Endodermal cell (in vitro differentiated cells): ENCODE data around the gene HDAC1. TPM values are rescaled to one million over a fixed set of nuclear protein-coding genes. Genes with fewer than 3 reads are reported as not detected.

Source experiments
- DNase-seq: peaks from one replicate; pipeline ENCODE4 v3.0.0-alpha.2; 2017
- H3K27ac ChIP-seq: 2 replicates; pipeline ENCODE4 v1.5.1; 2013; ENCODE audit warnings: mild to moderate bottlenecking, low read depth, low read length, moderate library complexity
- H3K27me3 ChIP-seq: 2 replicates; pipeline ENCODE4 v1.6.1; 2013; ENCODE audit warnings: mild to moderate bottlenecking, low read length, moderate library complexity; ENCODE audit not compliant: insufficient read depth, control insufficient read depth, poor library complexity, severe bottlenecking
- H3K36me3 ChIP-seq: 2 replicates; pipeline ENCODE4 v1.7.0; 2013; ENCODE audit warnings: mild to moderate bottlenecking, low read length, moderate library complexity; ENCODE audit not compliant: control insufficient read depth, insufficient read depth
- H3K4me1 ChIP-seq: one replicate; pipeline ENCODE4 v1.7.0; 2013; ENCODE audit warnings: low read length; ENCODE audit not compliant: control insufficient read depth, insufficient read depth
- H3K4me3 ChIP-seq: 2 replicates; pipeline ENCODE4 v1.5.1; 2013; ENCODE audit warnings: mild to moderate bottlenecking, low read length, moderate library complexity
- H3K9ac ChIP-seq: 2 replicates; pipeline ENCODE4 v1.6.1; 2013; ENCODE audit warnings: mild to moderate bottlenecking, low read length, moderate library complexity; ENCODE audit not compliant: poor library complexity, severe bottlenecking; ENCODE audit errors: extremely low read depth
- H3K9me3 ChIP-seq: 2 replicates; pipeline ENCODE4 v1.6.1; 2013; ENCODE audit warnings: mild to moderate bottlenecking, low read length, moderate library complexity; ENCODE audit not compliant: control insufficient read depth
- H3K27ac Mint-ChIP-seq: 2 replicates; pipeline ENCODE4 v1.8.0; 2020; ENCODE audit warnings: mixed read lengths
- H3K27me3 Mint-ChIP-seq: 2 replicates; pipeline ENCODE4 v1.8.0; 2021; ENCODE audit warnings: mild to moderate bottlenecking, mixed read lengths; ENCODE audit not compliant: insufficient read depth
- H3K36me3 Mint-ChIP-seq: 2 replicates; pipeline ENCODE4 v1.8.0; 2020; ENCODE audit warnings: low read depth, mixed read lengths
- H3K4me1 Mint-ChIP-seq: 2 replicates; pipeline ENCODE4 v1.8.0; 2020; ENCODE audit warnings: mixed read lengths
- H3K4me3 Mint-ChIP-seq: 2 replicates; pipeline ENCODE4 v1.8.0; 2020; ENCODE audit warnings: mild to moderate bottlenecking, moderate library complexity, mixed read lengths
- H3K9me3 Mint-ChIP-seq: 2 replicates; pipeline ENCODE4 v1.8.0; 2020; ENCODE audit warnings: mild to moderate bottlenecking, mixed read lengths
- WGBS, 2 experiments: methylation state at CpG; one replicate each; pipeline versions ENCODE4 v1.1.5 to v1.1.7; 2013; ENCODE audit warnings: missing lambda C conversion rate in 2 of 2, mixed read lengths in 1 of 2; ENCODE audit not compliant: insufficient coverage in 1 of 2, insufficient read length in 1 of 2; 5-methylcytosine and 5-hydroxymethylcytosine counted together
- total RNA-seq, 2 donors: library from RNA; stranded (reverse); fragmentation: NEBNext Ultra II Directional in 1 of 2; extraction: Animal tissue kit (Norgen Biotek cat#: 25700) in 1 of 2; gene quantifications; 2 replicates in 1 of 2; 3 replicates in 1 of 2; pipeline ENCODE4 v1.2.1, GENCODE V29; 2021
- TF ChIP-seq, protein P1 (sequence below): fragments of 200-600 bp; sonication (generic); conservative IDR thresholded peaks from 2 replicates; pipeline ENCODE4 v1.5.0; 2021; ENCODE audit warnings: antibody characterized with exemption, mild to moderate bottlenecking

HDAC1 gene
- total RNA-seq, 2 donors from 2014 or later: 150 to 160 TPM

DNA sequence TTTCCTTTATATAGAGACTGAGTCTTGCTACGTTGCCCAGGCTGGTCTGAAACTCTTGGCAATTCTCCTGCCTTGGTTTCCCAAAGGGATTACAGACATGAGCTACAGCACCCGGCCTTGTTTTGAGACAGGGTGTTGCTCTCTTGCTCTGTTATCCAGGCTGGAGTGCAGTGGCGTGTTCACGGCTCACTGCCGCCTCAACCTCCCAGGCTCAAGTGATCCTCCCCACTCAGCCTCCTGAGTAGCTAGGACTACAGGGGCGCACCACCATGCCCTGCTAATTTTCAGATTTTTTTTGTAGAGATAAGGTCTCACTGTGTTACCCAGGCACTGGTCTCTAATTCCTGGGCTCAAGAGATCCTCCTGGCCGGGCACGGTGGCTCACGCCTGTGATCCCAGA, 26.0 kb upstream of the HDAC1 start:
- no peak overlapping the region for H3K27ac ChIP-seq
- H3K4me1 Mint-ChIP-seq: no peaks in the 10 kb centered on the region
- no peak for DNase-seq
- H3K9ac ChIP-seq: no peak overlapping the region
- no peak overlapping the region for H3K4me3 ChIP-seq
- H3K27me3 Mint-ChIP-seq: no peaks in the 10 kb centered on the region
- H3K27me3 ChIP-seq: no peaks in the 10 kb centered on the region
- TF ChIP-seq, protein P1, sequence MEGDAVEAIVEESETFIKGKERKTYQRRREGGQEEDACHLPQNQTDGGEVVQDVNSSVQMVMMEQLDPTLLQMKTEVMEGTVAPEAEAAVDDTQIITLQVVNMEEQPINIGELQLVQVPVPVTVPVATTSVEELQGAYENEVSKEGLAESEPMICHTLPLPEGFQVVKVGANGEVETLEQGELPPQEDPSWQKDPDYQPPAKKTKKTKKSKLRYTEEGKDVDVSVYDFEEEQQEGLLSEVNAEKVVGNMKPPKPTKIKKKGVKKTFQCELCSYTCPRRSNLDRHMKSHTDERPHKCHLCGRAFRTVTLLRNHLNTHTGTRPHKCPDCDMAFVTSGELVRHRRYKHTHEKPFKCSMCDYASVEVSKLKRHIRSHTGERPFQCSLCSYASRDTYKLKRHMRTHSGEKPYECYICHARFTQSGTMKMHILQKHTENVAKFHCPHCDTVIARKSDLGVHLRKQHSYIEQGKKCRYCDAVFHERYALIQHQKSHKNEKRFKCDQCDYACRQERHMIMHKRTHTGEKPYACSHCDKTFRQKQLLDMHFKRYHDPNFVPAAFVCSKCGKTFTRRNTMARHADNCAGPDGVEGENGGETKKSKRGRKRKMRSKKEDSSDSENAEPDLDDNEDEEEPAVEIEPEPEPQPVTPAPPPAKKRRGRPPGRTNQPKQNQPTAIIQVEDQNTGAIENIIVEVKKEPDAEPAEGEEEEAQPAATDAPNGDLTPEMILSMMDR: no peak
- no peaks in the 10 kb centered on the region for H3K36me3 ChIP-seq
- no peaks in the 10 kb centered on the region for H3K9me3 ChIP-seq
- no peaks in the 10 kb centered on the region for H3K36me3 Mint-ChIP-seq
- 92 to 96% methylated on average over 6 to 9 of the region's 9 CpGs for WGBS, 2 experiments
- no peak overlapping the region for H3K4me3 Mint-ChIP-seq
- no peaks in the 10 kb centered on the region for H3K4me1 ChIP-seq
- no peak overlapping the region for H3K27ac Mint-ChIP-seq
- H3K9me3 Mint-ChIP-seq: no peaks in the 10 kb centered on the region

GRCh38 chr1:32266921-32267591, 24.8 kb upstream of the HDAC1 start:
- Histone ChIP-seq H3K9me3 (no peaks in the 10 kb centered on the region), H3K27me3 (no peaks in the 10 kb centered on the region), H3K9ac (no peak overlapping the region), H3K27ac (no peak overlapping the region), H3K4me3 (no peak overlapping the region), H3K36me3 (no peaks in the 10 kb centered on the region), H3K4me1 (no peaks in the 10 kb centered on the region)
- Mint-ChIP-seq H3K27me3 (no peaks in the 10 kb centered on the region), H3K9me3 (no peaks in the 10 kb centered on the region), H3K36me3 (no peaks in the 10 kb centered on the region), H3K27ac (no peak overlapping the region), H3K4me1 (no peaks in the 10 kb centered on the region), H3K4me3 (no peak overlapping the region)
- TF ChIP-seq, protein P1: no peak
- no peak for DNase-seq
- 89 to 91% methylated on average over 6 to 7 of the region's 7 CpGs for WGBS, 2 experiments

DNA sequence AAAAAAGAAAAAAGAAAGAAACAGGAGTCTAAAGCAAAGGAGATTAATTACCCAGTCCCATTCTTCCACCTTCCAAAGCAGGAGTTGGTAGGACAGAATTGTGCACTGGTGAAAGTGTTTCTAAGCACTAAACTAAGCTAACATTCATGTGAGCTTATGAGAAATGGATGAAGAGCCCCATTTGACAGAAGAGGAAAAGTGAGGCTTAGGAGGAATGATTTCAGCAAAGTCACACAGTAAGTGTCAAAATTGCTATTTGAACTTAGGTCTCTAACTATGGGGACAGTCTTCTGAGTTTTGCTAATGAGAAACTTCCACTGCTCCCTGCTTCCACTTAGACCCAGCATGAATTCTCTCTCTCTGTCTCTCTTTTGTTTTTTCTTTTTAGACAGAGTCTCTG, 22.1 kb upstream of the HDAC1 start:
- Histone ChIP-seq H3K4me1 (no peaks in the 10 kb centered on the region), H3K9me3 (no peaks in the 10 kb centered on the region), H3K27me3 (no peaks in the 10 kb centered on the region), H3K36me3 (no peaks in the 10 kb centered on the region), H3K27ac (no peak overlapping the region), H3K4me3 (no peak overlapping the region), H3K9ac (no peak overlapping the region)
- H3K27ac Mint-ChIP-seq: no peak overlapping the region
- H3K4me1 Mint-ChIP-seq: peaks cover 13% of the 10 kb centered on the region
- TF ChIP-seq, protein P1: no peak
- H3K4me3 Mint-ChIP-seq: no peak overlapping the region
- H3K9me3 Mint-ChIP-seq: no peaks in the 10 kb centered on the region
- H3K36me3 Mint-ChIP-seq: no peaks in the 10 kb centered on the region
- DNase-seq: no peak
- H3K27me3 Mint-ChIP-seq: peaks cover 7% of the 10 kb centered on the region
